PC-3 (cell line): Measurements from ENCODE around the gene CYP19A1. TPM values are rescaled to one million over a fixed set of nuclear protein-coding genes. Genes with fewer than 3 reads are reported as not detected.

Source experiments
- ATAC-seq: fragments of 200-7000 bp; cut with Tn5 transposase; 2 replicates; pipeline ENCODE4 v1.9.1; 2020; ENCODE audit warnings: mild to moderate bottlenecking, moderate library complexity
- BruUV-seq: library from RNA; stranded (reverse); fragments of 400-500 nt; replicated peaks from 2 replicates; lab custom pipeline; 2021; lab: Mats Ljungman, UMichigan
- CTCF ChIA-PET: fragments of 300-600 bp; sonication (Branson Sonifier 250); formaldehyde crosslinking; loops from one replicate; lab custom pipeline; 2022; ENCODE audit warnings: antibody characterized with exemption; lab: Charles Lee
- POLR2A ChIA-PET: fragments of 300-600 bp; sonication (Branson Sonifier 250); formaldehyde crosslinking; loops from one replicate; lab custom pipeline; 2022; ENCODE audit warnings: antibody characterized with exemption; ENCODE audit not compliant: unreplicated experiment; lab: Charles Lee
- DNase-seq: peaks from one replicate; pipeline ENCODE4 v3.0.0-alpha.2; 2015
- H2AFZ ChIP-seq: fragments of 300-600 bp; sonication (generic); 2 replicates; pipeline ENCODE4 v1.6.0; 2016; ENCODE audit warnings: antibody characterized with exemption, low read length
- H3F3A ChIP-seq: fragments of 300-600 bp; sonication (generic); one replicate; pipeline ENCODE4 v1.6.0; 2017; ENCODE audit warnings: antibody characterized with exemption, low read length, control low read depth, mild to moderate bottlenecking; ENCODE audit not compliant: unreplicated experiment
- H3K27ac ChIP-seq: fragments of 300-600 bp; sonication (generic); 2 replicates; pipeline ENCODE4 v1.5.1; 2016; ENCODE audit warnings: mild to moderate bottlenecking, low read length
- H3K27me3 ChIP-seq: fragments of 300-600 bp; sonication (generic); 2 replicates; pipeline ENCODE4 v1.6.1; 2016; ENCODE audit warnings: low read length, mixed read lengths
- H3K36me3 ChIP-seq: fragments of 300-600 bp; sonication (generic); 2 replicates; pipeline ENCODE4 v1.6.1; 2016; ENCODE audit warnings: low read depth, mixed run types, low read length, mixed read lengths
- H3K4me1 ChIP-seq: fragments of 300-600 bp; sonication (generic); 2 replicates; pipeline ENCODE4 v1.5.1; 2016; ENCODE audit warnings: low read length; ENCODE audit not compliant: insufficient read depth
- H3K4me2 ChIP-seq: fragments of 300-600 bp; sonication (generic); 2 replicates; pipeline ENCODE4 v1.6.0; 2016; ENCODE audit warnings: low read length
- H3K4me3 ChIP-seq: fragments of 300-600 bp; sonication (generic); 2 replicates; pipeline ENCODE4 v1.5.1; 2016; ENCODE audit warnings: mild to moderate bottlenecking, low read length, mixed read lengths
- H3K79me2 ChIP-seq: fragments of 300-600 bp; sonication (generic); 2 replicates; pipeline ENCODE4 v1.6.1; 2017; ENCODE audit warnings: low read length, mixed read lengths
- H3K9ac ChIP-seq: fragments of 300-600 bp; sonication (generic); 2 replicates; pipeline ENCODE4 v1.6.0; 2016; ENCODE audit warnings: mild to moderate bottlenecking, low read length
- H3K9me2 ChIP-seq: fragments of 300-600 bp; sonication (generic); replicated peaks from 2 replicates; pipeline ENCODE4 v1.6.1; 2016; ENCODE audit warnings: mixed run types, low read length, mixed read lengths
- H3K9me3 ChIP-seq: fragments of 300-600 bp; sonication (generic); 2 replicates; pipeline ENCODE4 v1.6.1; 2016; ENCODE audit warnings: low read length, mixed read lengths
- H4K20me1 ChIP-seq: fragments of 300-600 bp; sonication (generic); 2 replicates; pipeline ENCODE4 v1.6.1; 2016; ENCODE audit warnings: low read length, mixed read lengths
- CTCF ChIP-seq: fragments of 300-600 bp; sonication (generic); conservative IDR thresholded peaks from 2 replicates; pipeline ENCODE4 v1.5.1; 2017; ENCODE audit warnings: antibody characterized with exemption, low read depth, mild to moderate bottlenecking, low read length
- EZH2 ChIP-seq: fragments of 300-600 bp; sonication (generic); IDR thresholded peaks from one replicate; pipeline ENCODE4 v1.6.1; 2017; ENCODE audit warnings: antibody characterized with exemption, mild to moderate bottlenecking, low read length; ENCODE audit not compliant: unreplicated experiment
- EZH2phosphoT487 ChIP-seq: fragments of 300-600 bp; sonication (generic); IDR thresholded peaks from 2 replicates; pipeline ENCODE4 v1.6.1; 2018; ENCODE audit warnings: mild to moderate bottlenecking, antibody characterized with exemption, low read length, borderline replicate concordance
- intact Hi-C: fragments of 100-400 bp; cut with micrococcal nuclease; formaldehyde crosslinking; loops from 2 replicates; pipeline ENCODE4 v1.9.0; 2023
- total RNA-seq: library from RNA; depleted of rRNA; stranded (reverse); fragments of >200 nt; gene quantifications from 2 replicates; pipeline ENCODE4 v1.2.3, GENCODE V29; 2014

The CYP19A1 gene
- total RNA-seq, 1 experiment from 2014 or later: not detected

- DNase-seq: no peak
- ATAC-seq: no peak
- Histone ChIP-seq H3K27me3 (peaks cover 27% of the 10 kb centered on the region), H3K4me2 (no peak overlapping the region), H3K27ac (no peak overlapping the region), H3K9me3 (no peaks in the 10 kb centered on the region), H3K4me3 (no peak overlapping the region), H3K4me1 (peaks cover 4% of the 10 kb centered on the region), H3K9me2 (no peaks in the 10 kb centered on the region), H3K79me2 (no peaks in the 10 kb centered on the region), H2AFZ (no peak overlapping the region), H4K20me1 (no peaks in the 10 kb centered on the region), H3K9ac (no peak overlapping the region), H3K36me3 (no peaks in the 10 kb centered on the region), H3F3A (no peaks in the 10 kb centered on the region)
- ChIA-PET POLR2A (no interaction called here), CTCF (no interaction called here)
- BruUV-seq: no TSS peak
- TF ChIP-seq EZH2 (no peak), EZH2phosphoT487 (no peak), CTCF (no peak)
- intact Hi-C loops: no loop called here
These were observed 139.6 kb downstream of the CYP19A1 start for GRCh38 chr15:51198701-51199232.

DNA sequence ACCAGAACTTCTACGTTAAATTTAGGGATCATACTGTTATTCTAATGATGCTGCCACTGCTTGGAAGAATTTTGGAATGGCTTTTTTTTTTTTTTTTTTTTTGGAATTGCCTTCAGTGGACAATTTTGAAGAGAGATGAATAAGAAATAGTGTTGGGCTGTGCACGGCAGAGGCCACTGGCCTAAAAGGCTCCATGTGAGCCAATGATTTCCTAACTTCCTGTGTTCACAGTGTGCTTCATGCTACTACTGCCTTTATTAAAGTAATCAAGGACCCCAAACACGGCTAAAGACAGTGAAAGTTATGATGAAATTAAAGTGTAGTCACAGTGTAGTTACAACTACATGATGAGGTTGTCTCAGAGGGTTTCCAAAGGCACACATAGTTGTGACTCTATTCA lies 142.9 kb downstream of the CYP19A1 start:
- Histone ChIP-seq H3K4me2 (no peak overlapping the region), H3K79me2 (no peaks in the 10 kb centered on the region), H3K4me1 (peaks cover 6% of the 10 kb centered on the region; the same call in 1 of the 2 replicates), H3K36me3 (no peaks in the 10 kb centered on the region; the same call in 1 of the 2 replicates), H3F3A (no peaks in the 10 kb centered on the region), H3K27ac (no peak overlapping the region), H3K9ac (no peak overlapping the region), H3K27me3 (peaks cover 35% of the 10 kb centered on the region), H3K9me2 (no peaks in the 10 kb centered on the region), H3K9me3 (no peaks in the 10 kb centered on the region), H2AFZ (no peak overlapping the region), H3K4me3 (no peak overlapping the region), H4K20me1 (no peaks in the 10 kb centered on the region)
- ATAC-seq (no peak), DNase-seq (no peak)
- ChIA-PET POLR2A (no interaction called here), CTCF (no interaction called here)
- TF ChIP-seq EZH2: no peak
- TF ChIP-seq EZH2phosphoT487: no peak
- TF ChIP-seq CTCF: no peak
- no TSS peak for BruUV-seq
- intact Hi-C loops: no loop called here

- Histone ChIP-seq H4K20me1 (no peaks in the 10 kb centered on the region), H3K9ac (no peak overlapping the region), H3K79me2 (no peaks in the 10 kb centered on the region), H3K9me3 (no peaks in the 10 kb centered on the region), H3F3A (no peaks in the 10 kb centered on the region), H3K36me3 (no peaks in the 10 kb centered on the region; the same call in 1 of the 2 replicates), H3K4me2 (no peak overlapping the region), H3K4me3 (no peak overlapping the region), H2AFZ (no peak overlapping the region), H3K27ac (no peak overlapping the region), H3K27me3 (peaks cover 35% of the 10 kb centered on the region), H3K9me2 (no peaks in the 10 kb centered on the region), H3K4me1 (peaks cover 6% of the 10 kb centered on the region; the same call in 1 of the 2 replicates)
- no peak for DNase-seq
- POLR2A ChIA-PET: no interaction called here
- TF ChIP-seq CTCF (no peak), EZH2 (no peak), EZH2phosphoT487 (no peak)
- BruUV-seq: no TSS peak
- intact Hi-C loops: no loop called here
- CTCF ChIA-PET: interaction anchor here (2.4 kb wide), 1 partner anchor 31 kb away, joined by 51 read pairs; no protein-coding TSS in a partner anchor
- ATAC-seq: no peak
These were observed 144.4 kb downstream of the CYP19A1 start for GRCh38 chr15:51193979-51194378.
